HG03280 (cell line): ENCODE data around the gene LUZP1.
"Not testable (repeated sequence)": the region's sequence is repeated elsewhere in the genome, so short reads cannot be mapped to it uniquely, and the experiment has no call there.

Source experiments
- ATAC-seq: cut with Tn5 transposase; IDR thresholded peaks from one replicate; pipeline ENCODE4 v1.9.1; 2021; ENCODE audit warnings: mild to moderate bottlenecking, moderate library complexity; ENCODE audit not compliant: unreplicated experiment

LUZP1 gene

DNA sequence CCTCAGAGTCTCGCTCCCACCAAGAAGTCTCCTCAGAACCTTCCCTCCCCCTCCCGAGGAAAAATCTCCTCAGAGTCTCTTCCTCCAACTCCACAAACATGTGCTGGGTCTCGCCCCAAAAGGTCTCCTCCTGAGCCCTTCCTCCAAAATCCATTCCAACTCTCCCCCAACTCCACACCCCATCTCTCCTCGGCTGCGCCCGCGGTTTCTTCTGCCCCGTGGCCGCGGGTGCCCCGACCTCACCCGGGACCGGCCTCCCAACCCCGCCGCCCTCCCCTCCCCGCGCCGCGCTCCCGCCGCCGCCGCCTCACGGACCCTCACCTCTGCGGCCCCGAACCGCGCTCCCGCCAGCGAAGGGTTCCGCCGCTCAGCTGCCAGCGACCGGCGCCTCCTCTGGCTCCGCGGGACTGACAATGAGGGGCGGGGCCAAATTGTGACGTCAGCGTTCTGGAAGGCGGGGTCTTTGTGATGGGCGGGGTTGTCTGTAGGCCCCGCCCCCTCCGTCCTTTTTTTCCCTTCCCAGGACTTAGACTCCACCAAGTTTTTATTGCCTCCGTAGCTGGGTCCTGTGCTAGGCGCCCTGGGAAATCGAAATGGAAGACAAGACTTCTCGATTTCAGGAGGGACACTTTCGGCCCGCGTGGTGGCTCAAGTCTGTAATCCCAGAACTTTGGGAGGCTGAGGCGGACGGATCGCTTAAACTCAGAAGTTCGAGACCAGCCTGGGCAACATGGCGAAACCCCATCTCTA lies at the start of gene LUZP1:
Gene LUZP1 (minus strand): TSS at position 412 of the 750 bp plus-strand sequence.
- ATAC-seq: peak; percentile 74

GRCh38 chr1:23217421-23218115 lies 48.9 kb upstream of the LUZP1 start, which contains the start of gene HTR1D:
Gene HTR1D (minus strand): TSS chr1:23217502. CDS start chr1:23194219, 23,283 bp downstream.
- ATAC-seq: no peak

- ATAC-seq: no peak
These were observed 48.2 kb upstream of the LUZP1 start for GRCh38 chr1:23216771-23217420.

DNA sequence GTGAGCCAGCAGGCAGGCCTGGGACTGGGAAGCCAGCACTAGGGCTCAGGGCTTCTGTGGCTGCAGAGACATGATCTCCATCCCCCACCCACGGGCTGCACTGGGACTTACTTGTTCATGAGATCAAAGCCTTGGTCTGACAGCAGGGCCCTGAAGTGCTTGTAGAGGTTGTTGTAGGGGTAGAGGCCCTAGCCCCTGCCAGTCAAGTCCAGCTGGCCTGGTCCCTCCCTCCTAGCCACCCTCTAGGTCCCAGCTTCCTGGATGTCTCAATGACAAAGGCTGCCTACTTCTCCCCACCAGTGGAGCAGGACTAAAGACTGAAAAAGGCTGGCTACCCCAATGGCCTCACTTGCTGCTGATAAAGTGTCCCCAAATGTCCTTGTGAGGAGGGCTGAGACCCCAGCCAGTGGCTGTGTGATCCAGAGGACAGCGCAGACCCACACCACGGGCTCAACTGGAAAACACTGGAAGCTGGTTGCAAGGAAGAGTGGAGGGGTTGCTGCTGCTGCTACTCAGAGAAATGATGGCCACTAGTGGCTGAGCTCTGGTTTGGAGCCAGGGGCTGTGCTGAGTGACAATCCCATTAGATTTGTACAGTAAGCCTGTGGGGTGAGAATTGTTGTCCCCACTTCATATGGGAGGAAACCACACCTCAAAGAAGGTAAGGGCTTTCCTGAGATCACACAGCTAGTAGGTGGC lies 47.2 kb upstream of the LUZP1 start:
- no peak for ATAC-seq

DNA sequence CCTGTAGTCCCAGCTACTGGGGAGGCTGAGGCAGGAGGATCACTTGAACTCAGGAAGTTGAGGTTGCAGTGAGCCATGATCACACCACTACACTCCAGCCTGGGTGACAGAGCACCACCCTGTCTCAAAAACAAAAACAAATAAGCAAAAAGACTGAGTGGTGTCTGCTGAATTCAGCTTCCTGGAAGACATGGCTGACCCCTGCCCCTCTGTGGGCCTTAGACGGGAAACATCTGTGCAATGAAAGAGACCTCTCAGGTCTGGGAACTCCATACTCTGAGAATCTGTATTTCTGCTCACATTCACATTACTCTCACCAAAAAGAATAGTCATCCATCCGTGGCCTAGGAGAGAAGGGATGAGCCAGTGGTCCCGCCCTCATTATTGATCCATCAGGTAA lies 46.6 kb upstream of the LUZP1 start:
- ATAC-seq: no peak

GRCh38 chr1:23214640-23215039 lies 46.0 kb upstream of the LUZP1 start:
- no peak for ATAC-seq

DNA sequence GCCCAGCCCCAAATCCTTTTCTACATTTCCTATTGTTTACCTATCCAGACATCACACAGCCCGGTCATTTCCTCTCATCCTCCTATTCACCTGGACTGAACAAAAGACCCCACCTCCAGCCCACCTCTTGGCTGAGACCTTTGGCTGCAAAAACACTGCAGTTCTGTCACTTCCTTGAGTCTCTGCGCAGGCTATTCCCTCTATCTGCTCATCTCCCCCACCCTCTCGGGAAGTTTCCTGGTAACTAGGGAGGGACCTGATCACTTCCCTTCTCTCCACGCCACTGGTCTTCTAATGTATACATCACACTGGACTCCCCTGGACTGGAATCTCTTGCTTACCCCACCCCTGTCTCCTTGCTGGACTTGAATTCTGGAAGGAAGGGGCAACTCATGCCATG lies 43.3 kb upstream of the LUZP1 start:
- ATAC-seq: no peak

GRCh38 chr1:23210963-23211362 lies 42.3 kb upstream of the LUZP1 start:
- ATAC-seq: no peak

DNA sequence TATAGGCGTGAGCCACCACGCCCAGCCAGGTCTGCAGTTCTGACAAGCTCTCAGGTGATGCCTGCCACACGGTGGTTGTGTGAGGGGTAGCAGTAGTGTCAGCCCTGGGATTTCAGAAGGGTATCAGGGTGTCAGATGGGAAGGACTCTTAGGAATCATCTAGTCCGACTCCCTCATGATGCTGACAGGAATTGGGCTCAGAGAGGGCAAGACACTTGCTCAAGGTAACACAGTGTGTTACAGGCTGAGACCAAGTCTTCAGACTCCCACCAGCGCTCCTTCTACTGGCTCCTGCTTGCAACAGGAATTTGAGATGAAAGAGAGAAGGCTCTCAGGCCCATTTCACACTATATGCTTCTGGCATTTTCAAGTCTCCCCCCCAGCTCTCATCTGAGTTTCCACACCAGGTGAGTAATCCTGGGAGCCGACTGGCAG lies 41.7 kb upstream of the LUZP1 start:
- ATAC-seq: no peak

DNA sequence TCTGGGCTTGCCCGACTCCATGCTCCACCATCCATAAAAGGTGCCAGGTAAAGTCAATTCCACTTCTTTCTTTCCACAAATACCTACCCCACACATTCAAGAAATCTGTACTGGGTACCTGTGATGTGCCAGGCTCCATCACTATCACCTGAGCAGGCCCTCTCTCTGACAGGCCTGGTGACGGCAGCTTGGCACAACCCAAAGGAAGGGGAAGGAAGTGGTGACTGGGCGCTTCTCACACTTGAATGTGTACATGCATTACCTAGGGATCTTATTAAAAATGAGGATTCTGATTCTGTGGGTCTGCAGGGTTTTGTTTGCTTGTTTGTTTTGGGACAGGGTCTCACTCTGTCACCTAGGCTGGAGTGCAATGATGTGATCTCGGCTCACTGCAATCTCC lies 41.1 kb upstream of the LUZP1 start:
- no peak for ATAC-seq

GRCh38 chr1:23208527-23208926 lies 39.9 kb upstream of the LUZP1 start:
- no peak for ATAC-seq

- ATAC-seq: not testable (repeated sequence)
These were observed 39.1 kb upstream of the LUZP1 start for GRCh38 chr1:23207733-23208132.

DNA sequence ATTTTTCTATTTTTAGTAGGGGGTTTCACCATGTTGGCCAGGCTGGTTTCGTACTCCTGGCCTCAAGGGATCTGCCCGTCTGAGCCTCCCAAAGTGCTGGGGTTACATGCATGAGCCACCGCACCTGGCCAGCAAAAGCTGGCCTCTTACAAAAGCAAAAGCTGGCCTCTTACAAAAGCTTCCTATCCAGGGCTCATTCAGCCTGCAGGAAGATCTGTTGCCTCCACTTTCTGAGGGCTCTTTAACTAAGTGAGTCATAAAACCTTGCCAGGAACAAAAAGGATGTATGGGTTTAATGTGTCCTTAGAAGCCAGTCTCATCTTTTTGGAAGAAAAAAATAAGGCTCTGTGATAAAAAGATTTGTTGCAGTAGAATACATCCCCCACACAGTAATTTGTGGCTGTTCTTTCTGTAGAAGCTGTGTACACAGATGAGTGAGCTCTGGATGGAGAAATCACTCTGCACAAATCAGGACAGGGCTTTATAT lies 33.6 kb upstream of the LUZP1 start:
- ATAC-seq: no peak

GRCh38 chr1:23200883-23201282 lies 32.2 kb upstream of the LUZP1 start:
- ATAC-seq: no peak

GRCh38 chr1:23198373-23198772 lies 29.7 kb upstream of the LUZP1 start:
- ATAC-seq: no peak

DNA sequence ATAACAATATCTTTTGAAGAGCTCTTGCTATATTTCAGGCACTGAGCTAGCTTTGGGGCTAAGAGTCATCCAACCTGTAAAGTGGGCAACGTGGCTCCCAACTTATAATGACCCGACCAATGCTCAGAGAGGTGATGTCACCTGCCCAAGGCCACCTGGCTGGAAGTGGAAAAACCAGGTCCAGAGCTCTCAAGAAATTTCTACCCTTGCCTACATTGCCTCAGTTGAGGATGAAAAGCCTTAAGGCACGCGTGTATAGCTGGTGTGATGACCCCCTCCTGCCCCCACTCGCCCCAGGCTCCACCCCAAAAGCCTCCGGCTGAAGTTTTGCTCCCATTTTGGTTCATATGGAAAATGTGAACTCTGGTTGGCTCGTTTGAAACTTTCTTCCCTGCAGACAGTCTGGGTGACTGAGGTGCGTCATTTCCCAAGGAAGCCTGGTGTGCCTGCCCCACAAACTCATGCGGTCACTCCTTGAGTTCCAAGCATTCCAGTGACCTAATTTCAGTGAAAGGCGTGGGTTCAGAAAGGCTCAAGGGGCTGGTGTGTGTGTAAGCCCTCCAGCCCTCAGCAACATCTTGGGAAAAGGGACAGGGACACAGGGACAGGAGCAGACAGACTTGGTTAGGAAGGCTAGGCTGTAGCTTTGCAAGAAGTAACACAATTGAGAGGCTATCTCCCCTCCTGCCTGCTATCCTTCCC lies 28.1 kb upstream of the LUZP1 start:
- ATAC-seq: no peak

DNA sequence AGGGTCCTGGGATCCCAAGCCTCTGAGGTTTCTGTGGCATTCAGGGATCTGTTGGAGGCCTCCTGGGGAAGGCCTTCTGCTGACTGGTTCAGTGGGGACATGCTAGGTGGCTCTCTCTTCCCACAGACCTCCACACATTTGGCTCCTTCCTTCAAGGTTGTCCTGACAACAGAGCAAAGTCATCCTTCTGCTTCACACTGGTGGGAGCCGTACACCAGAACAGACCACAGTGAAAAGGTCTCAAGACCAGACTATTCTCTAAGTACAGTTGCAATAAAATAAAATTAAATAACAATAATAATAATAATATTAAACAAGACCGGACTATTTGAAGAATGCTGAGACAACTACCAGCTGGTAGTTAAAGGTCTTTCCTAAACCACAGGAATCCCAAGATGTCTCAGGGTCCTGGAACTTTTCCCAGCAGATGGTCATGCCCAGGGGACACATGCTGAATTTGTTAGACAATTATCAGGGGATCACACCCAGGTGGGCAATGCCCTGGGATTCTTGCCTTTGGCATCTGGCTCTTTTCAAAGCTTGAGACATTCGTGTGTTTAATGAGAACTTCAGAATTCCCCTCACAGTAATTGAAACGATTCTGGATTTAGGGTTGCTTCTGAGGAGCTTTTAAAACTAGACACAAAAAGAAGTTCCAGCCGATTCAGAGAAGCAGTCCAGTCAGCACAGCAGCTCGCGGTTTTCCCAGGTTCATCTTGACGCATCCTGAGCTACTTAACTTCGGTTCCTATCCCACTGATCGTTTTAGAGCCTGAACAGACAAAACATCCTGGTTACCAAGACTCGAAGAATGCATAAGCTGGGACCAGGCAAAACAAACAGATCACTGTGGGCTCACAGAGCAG lies 25.7 kb upstream of the LUZP1 start:
- ATAC-seq: no peak

GRCh38 chr1:23193391-23194118 lies 24.9 kb upstream of the LUZP1 start:
- no peak for ATAC-seq

DNA sequence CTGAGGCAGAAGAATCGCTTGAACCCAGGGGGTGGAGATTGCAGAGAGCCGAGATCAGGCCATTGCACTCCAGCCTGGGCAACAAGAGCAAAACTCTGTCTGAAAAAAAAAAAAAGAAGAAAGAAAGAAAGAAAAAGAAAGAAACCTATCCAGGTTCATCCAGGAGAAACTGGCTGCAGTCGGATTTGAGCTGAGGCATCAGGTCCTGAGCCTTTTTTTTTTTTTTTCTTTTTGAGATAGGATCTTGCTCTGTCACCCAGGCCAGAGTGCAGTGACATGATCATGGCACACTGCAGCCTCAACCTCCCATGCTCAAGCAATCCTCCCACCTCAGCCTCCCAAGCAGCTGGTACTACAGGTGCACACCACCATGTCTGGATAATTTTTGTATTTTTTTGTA lies 22.5 kb upstream of the LUZP1 start:
- no peak for ATAC-seq
